Natural killer cell treated with Interleukin-12 subunit alpha and Interleukin-12 subunit beta and Interleukin-15 and Interleukin-18, amount 100 ng/mL, for 72 hours (primary cell): ENCODE data around the gene ZNF462. TPM values are rescaled to one million over a fixed set of nuclear protein-coding genes. Genes with fewer than 3 reads are reported as not detected.

Experiments
- ATAC-seq, 2 donors: fragments of 150-1000 bp; cut with Tn5 transposase in 1 of 2; sonication (Bioruptor Pico), chemical (Tn5 transposase) in 1 of 2; 2 replicates each; pipeline ENCODE4 v1.10.0; 2021
- DNase-seq: peaks from one replicate; pipeline ENCODE4 v3.0.0; 2022; ENCODE audit warnings: low spot score
- H3K27ac Mint-ChIP-seq, 2 donors: 1 replicate in 1 of 2; 2 replicates in 1 of 2; pipeline ENCODE4 v1.8.0; 2022; ENCODE audit warnings: mixed read lengths in 2 of 2, mild to moderate bottlenecking in 1 of 2, moderate library complexity in 1 of 2
- H3K27me3 Mint-ChIP-seq, 2 donors: 1 replicate in 1 of 2; 2 replicates in 1 of 2; pipeline ENCODE4 v1.8.0; 2022; ENCODE audit warnings: mixed read lengths in 2 of 2
- H3K36me3 Mint-ChIP-seq: one replicate; pipeline ENCODE4 v1.8.0; 2022; ENCODE audit warnings: mixed read lengths
- H3K4me1 Mint-ChIP-seq, 2 donors: 1 replicate in 1 of 2; 2 replicates in 1 of 2; pipeline ENCODE4 v1.8.0; 2022; ENCODE audit warnings: low read depth in 2 of 2, mixed read lengths in 2 of 2, mild to moderate bottlenecking in 1 of 2
- H3K4me3 Mint-ChIP-seq: one replicate; pipeline ENCODE4 v1.8.0; 2022; ENCODE audit warnings: mixed read lengths
- H3K9me3 Mint-ChIP-seq: 2 replicates; pipeline ENCODE4 v1.8.0; 2022; ENCODE audit warnings: mixed read lengths
- total RNA-seq, 2 donors: library from RNA; stranded (reverse); gene quantifications; one replicate each; pipeline ENCODE4 v1.2.3, GENCODE V29; 2022

Gene ZNF462
- total RNA-seq, 2 donors from 2014 or later: 0.31 TPM; not detected in 1

- Mint-ChIP-seq H3K4me3 (no peak overlapping the region), H3K27me3 (no peaks in the 10 kb centered on the region), H3K36me3 (no peaks in the 10 kb centered on the region), H3K4me1 (peaks cover 0 to 6% of the 10 kb centered on the region in 2 donors), H3K9me3 (peaks cover 6% of the 10 kb centered on the region), H3K27ac (no peak overlapping the region)
- no peak for ATAC-seq
- no peak for DNase-seq
Measured at GRCh38 chr9:106915851-106916250, 52.9 kb downstream of the ZNF462 start.

- Mint-ChIP-seq H3K27ac (no peak overlapping the region), H3K4me1 (peaks cover 0 to 14% of the 10 kb centered on the region in 2 donors), H3K27me3 (no peaks in the 10 kb centered on the region), H3K36me3 (no peaks in the 10 kb centered on the region), H3K4me3 (no peak overlapping the region), H3K9me3 (peaks cover 6% of the 10 kb centered on the region)
- ATAC-seq (no peak), DNase-seq (no peak)
Measured at GRCh38 chr9:106916466-106917235, 53.7 kb downstream of the ZNF462 start.

GRCh38 chr9:106918825-106919509 is 56.0 kb downstream of the ZNF462 start:
- H3K27me3 Mint-ChIP-seq: no peaks in the 10 kb centered on the region
- H3K4me3 Mint-ChIP-seq: no peak overlapping the region
- H3K9me3 Mint-ChIP-seq: peaks cover 6% of the 10 kb centered on the region
- H3K36me3 Mint-ChIP-seq: no peaks in the 10 kb centered on the region
- ATAC-seq (no peak), DNase-seq (no peak)
- no peak overlapping the region for H3K27ac Mint-ChIP-seq
- peaks cover 0 to 14% of the 10 kb centered on the region in 2 donors for H3K4me1 Mint-ChIP-seq

DNA sequence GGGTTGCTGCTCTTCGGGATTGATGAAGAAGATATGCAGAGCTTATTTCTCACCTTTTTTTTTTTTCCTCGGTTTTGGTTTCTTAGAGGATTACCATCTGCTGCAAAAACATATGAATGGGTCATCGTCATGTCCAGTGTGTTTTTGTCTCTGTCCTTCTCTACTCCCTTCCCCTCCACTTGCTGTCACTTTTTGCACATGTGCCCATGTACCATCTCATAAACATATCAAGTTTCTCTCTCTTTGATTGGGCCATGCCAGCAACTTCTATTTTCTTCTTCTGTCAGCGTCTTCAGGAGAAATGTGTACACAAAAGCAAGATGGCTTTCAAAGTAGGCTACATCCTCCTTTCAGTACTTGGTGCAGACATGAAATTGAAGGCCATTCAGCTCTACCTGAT is 57.1 kb downstream of the ZNF462 start:
- Mint-ChIP-seq H3K9me3 (peaks cover 9% of the 10 kb centered on the region), H3K4me1 (peaks cover 0 to 14% of the 10 kb centered on the region in 2 donors), H3K27ac (no peak overlapping the region), H3K27me3 (no peaks in the 10 kb centered on the region), H3K4me3 (no peak overlapping the region), H3K36me3 (no peaks in the 10 kb centered on the region)
- DNase-seq: no peak
- no peak for ATAC-seq

GRCh38 chr9:106920701-106921283 is 57.8 kb downstream of the ZNF462 start:
- DNase-seq (no peak), ATAC-seq (no peak)
- Mint-ChIP-seq H3K9me3 (peaks cover 10% of the 10 kb centered on the region), H3K27ac (no peak overlapping the region), H3K27me3 (no peaks in the 10 kb centered on the region), H3K36me3 (peaks cover 2% of the 10 kb centered on the region), H3K4me3 (no peak overlapping the region), H3K4me1 (peaks cover 0 to 14% of the 10 kb centered on the region in 2 donors)

DNA sequence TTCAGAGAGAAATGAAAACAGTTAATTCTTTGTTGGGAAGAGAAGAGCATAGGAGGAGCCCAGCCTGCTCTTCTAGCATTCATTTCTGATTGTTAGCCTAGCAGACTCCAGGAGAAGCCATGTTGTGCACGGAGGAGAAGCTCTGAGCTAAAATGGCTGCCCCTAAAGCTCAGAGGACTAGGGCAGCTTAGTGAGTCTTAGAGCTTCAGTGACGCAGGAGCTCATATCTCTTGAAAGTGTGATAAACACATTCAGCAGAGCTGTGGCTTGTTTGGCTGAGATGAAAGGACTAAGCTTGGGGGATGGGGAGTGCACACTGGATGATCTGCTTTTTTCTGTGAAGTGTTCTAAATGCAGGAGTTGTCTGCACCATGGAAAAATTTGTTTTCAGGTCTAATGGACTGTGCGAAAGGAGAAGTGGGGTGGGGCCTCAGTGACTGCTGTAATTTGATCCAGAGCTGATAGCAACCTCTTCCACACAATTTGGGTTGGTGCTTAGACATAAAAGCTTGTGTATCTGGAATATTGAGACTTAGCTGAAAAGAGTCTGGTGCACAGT is 58.5 kb downstream of the ZNF462 start:
- DNase-seq (no peak), ATAC-seq (peak in 1 of 2 donors; percentile 40)
- Mint-ChIP-seq H3K4me3 (no peak overlapping the region), H3K36me3 (peaks cover 6% of the 10 kb centered on the region), H3K27ac (no peak overlapping the region), H3K27me3 (no peaks in the 10 kb centered on the region), H3K9me3 (peaks cover 12% of the 10 kb centered on the region), H3K4me1 (peaks cover 0 to 14% of the 10 kb centered on the region in 2 donors)

- DNase-seq: no peak
- no peak for ATAC-seq
- peaks cover 6% of the 10 kb centered on the region for H3K36me3 Mint-ChIP-seq
- H3K4me1 Mint-ChIP-seq: peaks cover 0 to 14% of the 10 kb centered on the region in 2 donors
- H3K27ac Mint-ChIP-seq: no peak overlapping the region
- no peak overlapping the region for H3K4me3 Mint-ChIP-seq
- no peaks in the 10 kb centered on the region for H3K27me3 Mint-ChIP-seq
- peaks cover 12% of the 10 kb centered on the region for H3K9me3 Mint-ChIP-seq
Measured at GRCh38 chr9:106922026-106922425, 59.1 kb downstream of the ZNF462 start.

DNA sequence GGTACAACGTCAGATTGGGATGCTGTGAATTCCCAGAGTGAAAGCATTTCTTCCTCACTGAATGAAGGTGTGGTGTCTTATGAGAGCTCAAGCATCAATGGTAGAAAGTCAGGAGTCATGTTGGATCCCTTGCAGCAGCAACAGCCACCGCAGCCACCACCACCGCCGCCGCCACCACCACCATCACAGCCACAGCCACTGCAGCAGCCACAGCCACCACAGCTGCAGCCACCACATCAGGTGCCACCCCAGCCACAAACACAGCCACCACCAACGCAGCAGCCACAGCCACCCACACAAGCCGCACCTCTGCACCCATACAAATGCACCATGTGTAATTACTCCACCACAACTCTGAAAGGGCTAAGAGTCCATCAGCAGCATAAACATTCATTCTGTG is 62.4 kb downstream of the ZNF462 start:
- no peak for DNase-seq
- Mint-ChIP-seq H3K4me3 (no peak overlapping the region), H3K4me1 (peaks cover 0 to 9% of the 10 kb centered on the region in 2 donors), H3K27ac (no peak overlapping the region), H3K36me3 (peaks cover 6% of the 10 kb centered on the region), H3K9me3 (peaks cover 9% of the 10 kb centered on the region), H3K27me3 (no peaks in the 10 kb centered on the region)
- no peak for ATAC-seq

- Mint-ChIP-seq H3K4me3 (no peak overlapping the region), H3K36me3 (peaks cover 6% of the 10 kb centered on the region), H3K9me3 (peaks cover 9% of the 10 kb centered on the region), H3K27me3 (peaks cover 0 to 4% of the 10 kb centered on the region in 2 donors), H3K27ac (no peak overlapping the region), H3K4me1 (no peaks in the 10 kb centered on the region)
- ATAC-seq (no peak), DNase-seq (no peak)
Measured at GRCh38 chr9:106927916-106928315, 65.0 kb downstream of the ZNF462 start.

GRCh38 chr9:106928350-106928749 is 65.4 kb downstream of the ZNF462 start:
- DNase-seq: no peak
- peaks cover 0 to 4% of the 10 kb centered on the region in 2 donors for H3K27me3 Mint-ChIP-seq
- H3K4me1 Mint-ChIP-seq: no peaks in the 10 kb centered on the region
- no peak overlapping the region for H3K27ac Mint-ChIP-seq
- peaks cover 9% of the 10 kb centered on the region for H3K9me3 Mint-ChIP-seq
- peaks cover 6% of the 10 kb centered on the region for H3K36me3 Mint-ChIP-seq
- no peak for ATAC-seq
- no peak overlapping the region for H3K4me3 Mint-ChIP-seq

DNA sequence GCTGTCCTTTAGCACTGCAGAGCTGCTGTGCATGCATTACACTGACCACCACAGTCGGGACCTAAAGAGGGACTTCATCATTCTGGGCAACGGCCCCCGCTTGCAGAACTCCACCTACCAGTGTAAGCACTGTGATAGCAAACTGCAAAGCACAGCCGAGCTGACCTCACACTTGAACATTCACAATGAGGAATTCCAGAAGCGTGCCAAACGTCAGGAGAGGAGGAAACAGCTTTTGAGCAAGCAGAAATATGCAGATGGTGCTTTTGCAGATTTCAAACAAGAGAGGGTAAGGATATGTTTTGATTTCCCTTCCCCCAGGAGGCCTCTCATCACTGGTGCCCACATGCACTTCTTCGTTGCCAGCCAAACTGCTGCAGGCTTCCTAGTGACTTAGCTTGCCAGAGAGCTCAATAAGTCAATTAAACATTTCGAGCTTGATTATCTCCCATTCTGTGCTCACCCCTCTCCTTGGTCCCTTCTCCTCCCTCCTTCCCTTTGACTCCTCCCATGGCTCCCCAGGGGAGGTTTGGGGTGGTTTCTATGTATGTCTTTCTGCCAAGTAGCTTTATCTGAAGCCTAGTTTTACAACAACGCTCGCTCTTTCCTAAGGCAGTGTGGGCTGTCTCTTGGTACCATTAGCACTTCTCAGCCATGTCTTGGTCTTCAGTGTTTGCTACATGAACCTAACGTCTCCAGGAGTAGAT is 66.7 kb downstream of the ZNF462 start:
- Mint-ChIP-seq H3K27me3 (peaks cover 0 to 4% of the 10 kb centered on the region in 2 donors), H3K4me3 (no peak overlapping the region), H3K9me3 (peaks cover 7% of the 10 kb centered on the region), H3K27ac (no peak overlapping the region), H3K36me3 (peaks cover 6% of the 10 kb centered on the region), H3K4me1 (no peaks in the 10 kb centered on the region)
- no peak for DNase-seq
- ATAC-seq: no peak

DNA sequence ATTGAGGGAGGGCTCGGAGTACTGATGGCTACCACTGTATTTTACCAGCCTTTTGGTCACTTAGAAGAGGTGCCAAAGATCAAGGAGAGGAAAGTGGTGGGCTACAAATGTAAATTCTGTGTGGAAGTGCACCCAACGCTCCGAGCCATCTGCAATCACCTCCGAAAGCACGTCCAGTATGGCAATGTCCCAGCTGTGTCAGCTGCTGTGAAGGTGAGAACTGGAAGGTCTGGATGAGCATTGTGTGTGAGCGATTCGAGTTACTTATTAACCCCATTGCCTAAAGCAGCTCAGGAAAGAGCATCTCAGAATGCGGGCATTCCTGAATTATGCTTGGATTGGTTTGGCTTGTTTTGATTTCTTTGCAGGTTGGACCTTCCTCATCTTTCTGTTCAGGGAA is 67.5 kb downstream of the ZNF462 start:
- H3K36me3 Mint-ChIP-seq: peaks cover 6% of the 10 kb centered on the region

GRCh38 chr9:106931466-106931865 is 68.5 kb downstream of the ZNF462 start:
- DNase-seq: no peak
- no peak for ATAC-seq
- no peaks in the 10 kb centered on the region for H3K4me1 Mint-ChIP-seq
- H3K27ac Mint-ChIP-seq: no peak overlapping the region
- H3K27me3 Mint-ChIP-seq: peaks cover 0 to 4% of the 10 kb centered on the region in 2 donors
- H3K36me3 Mint-ChIP-seq: no peaks in the 10 kb centered on the region
- H3K9me3 Mint-ChIP-seq: no peaks in the 10 kb centered on the region
- no peak overlapping the region for H3K4me3 Mint-ChIP-seq

More for the DNA sequence above, 67.5 kb downstream of the ZNF462 start:
- H3K27ac Mint-ChIP-seq: no peak overlapping the region
- DNase-seq: no peak
- peaks cover 3% of the 10 kb centered on the region for H3K9me3 Mint-ChIP-seq
- peaks cover 0 to 4% of the 10 kb centered on the region in 2 donors for H3K27me3 Mint-ChIP-seq
- no peak overlapping the region for H3K4me3 Mint-ChIP-seq
- ATAC-seq: no peak
- H3K4me1 Mint-ChIP-seq: no peaks in the 10 kb centered on the region
